ENCODE results near the gene INPP5A. TPM values are rescaled to one million over a fixed set of nuclear protein-coding genes. Genes with fewer than 3 reads are reported as not detected.
A peak's percentile ranks its signal among the peaks of the same experiment; 100 is the strongest.

Gene INPP5A
- total RNA-seq, 2 donors from 2014 or later: 9.2 to 14.5 TPM

DNA sequence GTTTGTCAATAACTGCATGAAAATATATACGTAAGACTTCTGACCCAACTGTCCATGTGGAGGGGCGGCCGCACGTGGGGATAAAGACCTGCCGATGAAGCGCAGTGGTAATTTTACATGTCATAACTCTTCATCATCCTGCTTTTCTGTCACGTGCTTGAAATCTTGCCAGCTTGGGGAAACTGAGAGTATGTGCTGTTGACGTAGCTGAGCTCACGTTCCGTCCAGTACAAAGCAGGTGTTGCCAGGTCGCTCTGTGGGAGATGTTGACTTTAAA, 105.1 kb downstream of the INPP5A start:
- ATAC-seq (no peak), DNase-seq (peak in 2 of 4 donors; percentile 8 to 13)
- 78 to 80% methylated on average over 11 of the region's 11 CpGs for WGBS, 2 donors
- Histone ChIP-seq H3K4me3 (no peak overlapping the region), H3K9me3 (no peaks in the 10 kb centered on the region), H3K27me3 (no peaks in the 10 kb centered on the region), H3K27ac (no peak overlapping the region), H3K4me1 (peaks cover 5% of the 10 kb centered on the region), H3K36me3 (replicated peaks in 1 of 2; ENCODE audit: insufficient read depth in 1 of 2, low read depth in 2 of 2) (no peaks in the 10 kb centered on the region)
- intact Hi-C loops (cut with DNase I): loop anchor here (5.0 kb wide), 2 partner anchors 180 to 255 kb away; no protein-coding TSS in a partner anchor
- no peak for TF ChIP-seq POLR2A (IDR thresholded peaks at IDR 0.05)
- TF ChIP-seq, protein P1, sequence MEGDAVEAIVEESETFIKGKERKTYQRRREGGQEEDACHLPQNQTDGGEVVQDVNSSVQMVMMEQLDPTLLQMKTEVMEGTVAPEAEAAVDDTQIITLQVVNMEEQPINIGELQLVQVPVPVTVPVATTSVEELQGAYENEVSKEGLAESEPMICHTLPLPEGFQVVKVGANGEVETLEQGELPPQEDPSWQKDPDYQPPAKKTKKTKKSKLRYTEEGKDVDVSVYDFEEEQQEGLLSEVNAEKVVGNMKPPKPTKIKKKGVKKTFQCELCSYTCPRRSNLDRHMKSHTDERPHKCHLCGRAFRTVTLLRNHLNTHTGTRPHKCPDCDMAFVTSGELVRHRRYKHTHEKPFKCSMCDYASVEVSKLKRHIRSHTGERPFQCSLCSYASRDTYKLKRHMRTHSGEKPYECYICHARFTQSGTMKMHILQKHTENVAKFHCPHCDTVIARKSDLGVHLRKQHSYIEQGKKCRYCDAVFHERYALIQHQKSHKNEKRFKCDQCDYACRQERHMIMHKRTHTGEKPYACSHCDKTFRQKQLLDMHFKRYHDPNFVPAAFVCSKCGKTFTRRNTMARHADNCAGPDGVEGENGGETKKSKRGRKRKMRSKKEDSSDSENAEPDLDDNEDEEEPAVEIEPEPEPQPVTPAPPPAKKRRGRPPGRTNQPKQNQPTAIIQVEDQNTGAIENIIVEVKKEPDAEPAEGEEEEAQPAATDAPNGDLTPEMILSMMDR (IDR thresholded peaks at IDR 0.05): no peak

DNA sequence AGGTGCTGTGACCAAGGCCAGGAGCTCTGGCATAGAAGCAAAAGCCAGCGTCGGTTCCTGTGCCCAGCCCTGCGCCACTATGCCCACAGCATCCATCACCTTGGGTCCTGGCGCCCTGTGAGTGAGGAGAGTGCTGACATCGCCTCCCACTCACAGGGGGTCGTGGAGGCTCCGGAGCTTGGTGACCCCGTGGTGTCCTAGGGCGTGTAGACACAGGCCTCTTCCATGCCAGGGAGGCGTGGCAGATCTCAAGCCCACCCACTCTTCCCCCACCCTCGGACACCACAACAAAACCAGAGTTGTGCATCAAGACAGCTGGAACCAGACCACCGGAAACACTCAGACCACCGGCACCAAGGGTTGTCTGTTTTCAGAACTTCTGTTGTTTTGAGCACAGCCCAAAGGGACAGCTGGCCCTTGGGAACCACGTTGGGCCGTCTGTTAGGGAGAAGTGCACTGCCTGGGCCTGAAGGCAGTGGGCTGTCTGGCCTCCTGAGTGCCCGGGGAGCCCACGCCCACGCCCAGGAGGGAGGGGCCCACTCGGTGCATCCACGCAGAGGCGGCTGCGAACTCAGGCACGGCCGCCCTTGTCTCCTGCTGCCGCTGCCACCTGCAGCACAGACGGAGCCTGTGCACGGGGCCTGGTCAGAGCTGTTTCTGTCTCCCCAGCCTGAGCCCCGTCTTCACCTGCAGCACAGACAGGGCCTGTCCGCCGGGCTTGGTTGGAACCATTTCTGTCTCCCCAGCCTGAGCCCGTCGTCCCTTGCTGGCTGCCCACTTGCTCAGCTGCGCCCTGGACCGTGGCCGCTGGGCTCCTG, 106.3 kb downstream of the INPP5A start:
- Histone ChIP-seq H3K4me3 (no peak overlapping the region), H3K4me1 (no peaks in the 10 kb centered on the region), H3K27ac (no peak overlapping the region), H3K36me3 (replicated peaks in 1 of 2; ENCODE audit: insufficient read depth in 1 of 2, low read depth in 2 of 2) (no peaks in the 10 kb centered on the region), H3K27me3 (no peaks in the 10 kb centered on the region), H3K9me3 (no peaks in the 10 kb centered on the region)
- ATAC-seq: no peak
- intact Hi-C loops (cut with DNase I): loop anchor here (5.0 kb wide), 2 partner anchors 182 to 257 kb away; no protein-coding TSS in a partner anchor
- TF ChIP-seq POLR2A (IDR thresholded peaks at IDR 0.05): no peak
- TF ChIP-seq, protein P1 (IDR thresholded peaks at IDR 0.05): no peak
- 83 to 88% methylated on average over 19 to 30 of the region's 35 CpGs for WGBS, 2 donors
- DNase-seq: peak in 2 of 4 donors; percentile 8 to 9

DNA sequence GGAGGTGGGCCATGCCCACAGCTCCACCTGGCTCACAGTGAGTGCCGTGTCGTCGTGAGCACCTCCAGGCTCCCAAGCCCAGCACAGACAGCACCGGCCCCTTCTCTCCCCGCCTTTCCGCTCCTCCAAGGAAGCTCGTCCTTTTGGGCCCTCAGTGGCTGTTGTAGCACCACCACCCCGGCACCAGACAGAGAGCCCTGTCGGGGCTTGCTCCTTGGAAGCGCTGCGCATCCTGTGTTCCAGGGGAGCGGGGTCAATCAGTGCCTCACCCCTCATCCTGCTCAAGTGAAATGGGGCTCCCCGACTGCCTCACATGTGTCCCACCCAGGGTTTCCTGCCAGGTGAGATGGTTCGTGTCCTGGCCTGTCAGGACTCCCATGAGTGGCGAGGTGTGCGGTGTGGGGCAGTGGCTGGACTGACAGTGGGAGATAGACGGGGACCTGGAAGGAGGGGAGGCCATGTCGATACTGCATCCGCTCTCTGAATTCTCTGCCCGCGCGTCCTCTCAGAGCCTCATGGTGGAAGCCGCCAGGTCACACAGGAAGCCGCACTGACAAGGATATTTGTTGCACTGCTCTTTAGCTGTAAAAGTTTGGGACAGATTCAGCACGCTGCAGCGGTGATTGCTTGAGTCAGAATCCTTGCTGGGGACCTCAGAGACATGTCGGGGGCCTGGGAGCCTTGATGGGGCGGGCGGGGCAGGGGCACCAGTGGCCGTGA, 107.1 kb downstream of the INPP5A start:
- WGBS, 2 donors: 91 to 96% methylated on average over 21 to 22 of the region's 30 CpGs
- no peaks in the 10 kb centered on the region for H3K9me3 ChIP-seq
- no peaks in the 10 kb centered on the region for H3K36me3 ChIP-seq (replicated peaks in 1 of 2; ENCODE audit: insufficient read depth in 1 of 2, low read depth in 2 of 2)
- DNase-seq: peak in 2 of 4 donors; percentile 10 to 11
- H3K4me3 ChIP-seq: no peak overlapping the region
- no peak for TF ChIP-seq POLR2A (IDR thresholded peaks at IDR 0.05)
- TF ChIP-seq, protein P1 (IDR thresholded peaks at IDR 0.05): no peak
- ATAC-seq: no peak
- no peaks in the 10 kb centered on the region for H3K4me1 ChIP-seq
- H3K27ac ChIP-seq: no peak overlapping the region
- intact Hi-C loops (cut with DNase I): loop anchor here (5.0 kb wide), 2 partner anchors 182 to 257 kb away; no protein-coding TSS in a partner anchor
- H3K27me3 ChIP-seq: no peaks in the 10 kb centered on the region

DNA sequence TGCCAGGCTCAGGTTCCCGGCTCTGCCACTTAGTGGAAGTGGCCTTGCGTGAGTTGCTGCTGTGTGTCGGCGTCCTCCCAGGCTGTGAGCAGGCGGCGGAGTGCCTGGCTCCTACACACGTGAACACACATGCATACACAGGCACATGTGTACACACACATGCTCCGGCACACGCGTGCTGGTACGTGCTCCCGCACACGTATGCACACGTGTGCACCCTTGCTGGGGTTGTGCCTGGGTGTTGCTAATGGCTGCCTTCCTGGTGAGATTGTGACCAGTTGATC, 107.6 kb downstream of the INPP5A start:
- no peak overlapping the region for H3K4me3 ChIP-seq
- TF ChIP-seq, protein P1 (IDR thresholded peaks at IDR 0.05): no peak
- TF ChIP-seq POLR2A (IDR thresholded peaks at IDR 0.05): no peak
- H3K4me1 ChIP-seq: no peaks in the 10 kb centered on the region
- peak in 2 of 4 donors; percentile 7 for DNase-seq
- H3K36me3 ChIP-seq (replicated peaks in 1 of 2; ENCODE audit: insufficient read depth in 1 of 2, low read depth in 2 of 2): no peaks in the 10 kb centered on the region
- intact Hi-C loops (cut with DNase I): no loop called here
- ATAC-seq: no peak
- no peaks in the 10 kb centered on the region for H3K27me3 ChIP-seq
- no peaks in the 10 kb centered on the region for H3K9me3 ChIP-seq
- WGBS, 2 donors: 91 to 96% methylated on average over 11 to 14 of the region's 14 CpGs
- H3K27ac ChIP-seq: no peak overlapping the region
